ENCODE results near the gene BAG2.

BAG2 gene

GRCh38 chr6:57224769-57225515 lies 52.8 kb downstream of the BAG2 start:
- DNase-seq = no peak

DNA sequence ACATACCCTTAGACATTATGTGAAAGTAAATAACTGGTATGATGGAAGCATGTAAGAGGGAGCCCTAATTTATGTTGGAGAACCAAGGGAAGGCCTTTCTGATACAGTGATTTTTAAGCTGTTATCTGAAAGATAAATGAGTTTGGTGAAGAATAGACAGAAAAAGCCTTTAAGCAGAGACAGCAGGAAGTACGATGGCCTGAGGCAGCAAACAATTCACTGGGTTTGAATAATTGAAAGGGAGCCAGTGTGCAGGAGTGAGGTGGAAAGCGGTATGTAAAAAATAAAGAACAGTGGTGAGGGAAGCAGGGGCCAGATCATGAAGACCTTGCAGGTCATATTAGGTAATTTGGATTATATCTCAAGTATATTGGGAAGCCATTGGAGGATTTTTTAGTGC lies 54.1 kb downstream of the BAG2 start:
- DNase-seq = no peak

Data from amniotic stem cell (primary cell).